CD4-positive, alpha-beta memory T cell (primary cell): ENCODE measurements around the gene GGCX. TPM values are rescaled to one million over a fixed set of nuclear protein-coding genes. Genes with fewer than 3 reads are reported as not detected.
A peak's percentile ranks its signal among the peaks of the same experiment; 100 is the strongest.
"Not testable (repeated sequence)": the region's sequence is repeated elsewhere in the genome, so short reads cannot be mapped to it uniquely, and the experiment has no call there.

ENCODE experiments used
- CTCF ChIA-PET: fragments of 350-600 bp; sonication (Branson Sonifier 250); formaldehyde crosslinking; loops from one replicate; lab custom pipeline; 2021; ENCODE audit warnings: inconsistent platforms; ENCODE audit not compliant: partially characterized antibody; lab: Charles Lee
- POLR2A ChIA-PET: fragments of 350-600 bp; sonication (Branson Sonifier 250); formaldehyde crosslinking; loops from one replicate; lab custom pipeline; 2021; ENCODE audit not compliant: partially characterized antibody; lab: Charles Lee
- DNase-seq, 5 donors: peaks; one replicate each; pipeline versions ENCODE4 v3.0.0 to v3.0.0-alpha.2; 2020 to 2022; ENCODE audit warnings: mixed read lengths in 1 of 5
- H3K27ac ChIP-seq: one replicate; pipeline ENCODE4 v1.7.0; 2013; ENCODE audit warnings: low read depth, low read length
- H3K27me3 ChIP-seq: 2 replicates; pipeline ENCODE4 v1.7.0; 2013; ENCODE audit warnings: mild to moderate bottlenecking, low read length, moderate library complexity; ENCODE audit not compliant: insufficient read depth
- H3K36me3 ChIP-seq: 2 replicates; pipeline ENCODE4 v1.7.0; 2013; ENCODE audit warnings: mild to moderate bottlenecking, low read length, moderate library complexity; ENCODE audit not compliant: insufficient read depth
- H3K4me1 ChIP-seq: 2 replicates; pipeline ENCODE4 v1.7.0; 2013; ENCODE audit warnings: mild to moderate bottlenecking, low read length, moderate library complexity; ENCODE audit not compliant: insufficient read depth
- H3K4me3 ChIP-seq, 2 donors: one replicate each; pipeline ENCODE4 v1.7.0; 2013; ENCODE audit warnings: low read length in 2 of 2, mild to moderate bottlenecking in 1 of 2
- H3K9me3 ChIP-seq, 2 donors: one replicate each; pipeline ENCODE4 v1.7.0; 2013; ENCODE audit warnings: low read length in 2 of 2, control low read depth in 1 of 2; ENCODE audit not compliant: control insufficient read depth in 1 of 2
- H3K27ac Mint-ChIP-seq, 7 donors: one replicate each; pipeline ENCODE4 v1.8.0; 2020 to 2021; ENCODE audit warnings: mixed read lengths in 7 of 7, mild to moderate bottlenecking in 6 of 7, inconsistent platforms in 3 of 7, moderate library complexity in 3 of 7
- H3K27me3 Mint-ChIP-seq, 2 donors: one replicate each; pipeline ENCODE4 v1.8.0; 2020 to 2021; ENCODE audit warnings: mixed read lengths in 2 of 2
- H3K36me3 Mint-ChIP-seq, 2 donors: one replicate each; pipeline ENCODE4 v1.8.0; 2020 to 2021; ENCODE audit warnings: mixed read lengths in 2 of 2, inconsistent platforms in 1 of 2, mild to moderate bottlenecking in 1 of 2
- H3K4me1 Mint-ChIP-seq, 4 donors: one replicate each; pipeline ENCODE4 v1.8.0; 2020 to 2021; ENCODE audit warnings: mixed read lengths in 4 of 4, mild to moderate bottlenecking in 1 of 4
- H3K4me3 Mint-ChIP-seq, 8 donors: one replicate each; pipeline ENCODE4 v1.8.0; 2020 to 2021; ENCODE audit warnings: mixed read lengths in 8 of 8, mild to moderate bottlenecking in 7 of 8, moderate library complexity in 6 of 8, inconsistent platforms in 3 of 8
- H3K9me3 Mint-ChIP-seq, 8 donors: one replicate each; pipeline ENCODE4 v1.8.0; 2020 to 2021; ENCODE audit warnings: mixed read lengths in 8 of 8, mild to moderate bottlenecking in 5 of 8, inconsistent platforms in 3 of 8, moderate library complexity in 1 of 8
- intact Hi-C: fragments of 100-400 bp; cut with micrococcal nuclease; formaldehyde crosslinking; loops from one replicate; pipeline ENCODE4 v1.15.1; 2023
- polyA plus RNA-seq, 2 donors: library from polyadenylated mRNA; unstranded; fragments of 300-500 nt; fragmentation: Illumina TruSeq; gene quantifications; one replicate each; pipeline ENCODE4 v1.2.3, GENCODE V29; 2021
- total RNA-seq, 2 experiments: library from RNA; stranded (reverse); gene quantifications; one replicate each; pipeline ENCODE4 v1.2.3, GENCODE V29; 2021

The GGCX gene
- total and polyA plus RNA-seq, 4 experiments from 2014 or later = 8.4 to 38.1 (median 19.7) TPM

DNA sequence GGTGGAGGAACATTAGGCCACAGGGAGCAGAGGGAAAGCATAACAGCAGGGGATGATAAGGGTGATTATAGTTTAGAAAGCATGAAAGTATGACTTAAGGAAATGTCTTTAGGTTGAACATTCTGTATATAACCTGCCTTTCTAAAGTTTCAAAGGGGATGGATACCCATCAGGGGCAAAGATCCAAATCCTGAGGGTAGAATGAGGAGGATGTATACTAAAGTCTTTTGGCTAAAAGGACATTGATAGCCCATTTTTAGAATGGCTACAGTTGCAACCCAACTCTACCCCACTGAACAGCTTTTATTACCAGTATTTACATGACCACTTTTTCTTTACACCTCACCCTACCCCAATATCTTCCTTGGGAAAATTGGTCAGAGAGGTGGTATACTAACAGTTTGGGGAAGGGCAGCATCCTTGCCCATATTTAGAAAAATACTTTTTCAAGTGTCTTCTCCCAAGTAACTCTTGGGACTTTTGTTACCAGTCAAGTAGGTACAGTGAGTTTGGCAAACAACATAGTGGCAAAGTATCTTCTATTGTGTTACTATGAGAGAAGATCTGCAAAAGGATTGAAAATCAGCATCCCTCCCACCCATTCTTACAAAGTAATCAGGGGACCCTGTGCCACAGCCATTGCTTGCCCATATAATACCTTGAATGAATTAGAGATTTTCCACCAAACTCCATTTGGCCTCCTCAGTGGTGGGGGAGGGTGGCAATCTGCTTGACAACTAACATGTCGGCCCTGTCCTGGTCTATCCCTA, 14.0 kb downstream of the GGCX start:
- Mint-ChIP-seq H3K4me1 (peaks cover 9 to 16% (median 12%) of the 10 kb centered on the region in 4 donors), H3K36me3 (peaks cover 41 to 66% of the 10 kb centered on the region in 2 donors), H3K4me3 (no peak overlapping the region), H3K9me3 (no peaks in the 10 kb centered on the region), H3K27me3 (no peaks in the 10 kb centered on the region), H3K27ac (peak overlapping the region in 5 of 7 donors; percentile 8 to 85 (median 64))
- DNase-seq = no peak
- POLR2A ChIA-PET = interaction anchor here (7.8 kb wide), 1 partner anchor 8 kb away, joined by 113 read pairs; the partner anchor contains the start of gene MAT2A
- H3K27me3 ChIP-seq = no peaks in the 10 kb centered on the region
- H3K27ac ChIP-seq = no peak overlapping the region
- CTCF ChIA-PET = interaction anchor here (1.0 to 12.4 kb wide), 8 partner anchors 9 to 157 kb away, joined by 3 to 378 read pairs (median 12); partner anchors contain the start of genes MAT2A and SH2D6
- no peaks in the 10 kb centered on the region for H3K9me3 ChIP-seq
- H3K4me1 ChIP-seq = peaks cover 7% of the 10 kb centered on the region
- peaks cover 47% of the 10 kb centered on the region for H3K36me3 ChIP-seq
- H3K4me3 ChIP-seq = no peak overlapping the region
- intact Hi-C loops = no loop called here

GRCh38 chr2:85545780-85546240, 15.5 kb downstream of the GGCX start:
- H3K27me3 Mint-ChIP-seq = no peaks in the 10 kb centered on the region
- H3K4me3 Mint-ChIP-seq = no peak overlapping the region
- no peaks in the 10 kb centered on the region for H3K9me3 Mint-ChIP-seq
- peaks cover 36 to 65% of the 10 kb centered on the region in 2 donors for H3K36me3 Mint-ChIP-seq
- H3K27ac Mint-ChIP-seq = no peak overlapping the region
- DNase-seq = no peak
- H3K27ac ChIP-seq = no peak overlapping the region
- peaks cover 14 to 29% (median 21%) of the 10 kb centered on the region in 4 donors for H3K4me1 Mint-ChIP-seq
- ChIA-PET POLR2A (interaction anchor here (0.7 to 1.6 kb wide), 4 partner anchors 15 to 127 kb away, joined by 3 to 7 read pairs (median 4); partner anchors contain the start of genes GGCX and SH2D6), CTCF (interaction anchor here (1.0 to 2.2 kb wide), 4 partner anchors 9 to 156 kb away, joined by 3 to 14 read pairs (median 6); no protein-coding TSS in a partner anchor)
- H3K9me3 ChIP-seq = no peaks in the 10 kb centered on the region
- no peak overlapping the region for H3K4me3 ChIP-seq
- intact Hi-C loops = no loop called here
- no peaks in the 10 kb centered on the region for H3K27me3 ChIP-seq
- peaks cover 22% of the 10 kb centered on the region for H3K4me1 ChIP-seq
- peaks cover 46% of the 10 kb centered on the region for H3K36me3 ChIP-seq

- POLR2A ChIA-PET = interaction anchor here (0.7 to 1.6 kb wide), 4 partner anchors 16 to 127 kb away, joined by 3 to 7 read pairs (median 4); partner anchors contain the start of genes GGCX and SH2D6
- H3K27me3 ChIP-seq, H3K4me3 Mint-ChIP-seq, H3K27me3 Mint-ChIP-seq, H3K9me3 Mint-ChIP-seq, H3K9me3 ChIP-seq, DNase-seq, intact Hi-C loops, H3K4me3 ChIP-seq, H3K27ac ChIP-seq: not testable (repeated sequence)
- CTCF ChIA-PET = interaction anchor here (1.2 to 12.4 kb wide), 5 partner anchors 8 to 155 kb away, joined by 3 to 144 read pairs (median 14); partner anchors contain the start of gene SH2D6
- peak overlapping the region in 1 of 7 donors; percentile 4 for H3K27ac Mint-ChIP-seq
- peaks cover 21 to 36% (median 28%) of the 10 kb centered on the region in 4 donors for H3K4me1 Mint-ChIP-seq
- Histone ChIP-seq H3K36me3 (peaks cover 41% of the 10 kb centered on the region), H3K4me1 (peaks cover 29% of the 10 kb centered on the region)
- peaks cover 34 to 66% of the 10 kb centered on the region in 2 donors for H3K36me3 Mint-ChIP-seq
Observed at GRCh38 chr2:85544915-85545779, 16.1 kb downstream of the GGCX start.

DNA sequence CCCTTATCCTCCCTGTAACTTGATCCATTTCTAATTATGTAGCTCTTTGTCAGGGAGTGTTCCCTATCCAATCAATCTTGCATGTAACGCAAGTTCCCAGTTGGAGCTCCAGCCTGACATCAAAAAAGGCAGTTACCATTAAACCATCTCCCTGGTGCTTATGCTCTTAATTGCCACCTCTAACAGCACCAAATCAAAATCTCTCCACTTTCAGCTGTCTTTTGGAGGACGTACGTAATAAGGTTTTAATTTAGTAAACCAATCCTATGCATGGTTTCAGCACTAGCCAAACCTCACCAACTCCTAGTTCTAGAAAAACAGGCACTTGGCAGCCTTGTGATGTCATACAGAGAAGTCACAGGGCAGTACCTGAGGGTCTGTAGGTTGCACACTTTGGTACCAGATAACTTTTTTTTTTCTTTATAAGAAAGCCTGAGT, 17.0 kb downstream of the GGCX start:
- H3K27me3 ChIP-seq, DNase-seq, intact Hi-C loops, H3K9me3 Mint-ChIP-seq, H3K4me3 Mint-ChIP-seq, H3K9me3 ChIP-seq, H3K27ac ChIP-seq, H3K4me3 ChIP-seq, POLR2A ChIA-PET, H3K27me3 Mint-ChIP-seq: not testable (repeated sequence)
- Mint-ChIP-seq H3K36me3 (peaks cover 34 to 69% of the 10 kb centered on the region in 2 donors), H3K4me1 (peaks cover 24 to 41% (median 33%) of the 10 kb centered on the region in 4 donors), H3K27ac (peak overlapping the region in 2 of 7 donors; percentile 16 to 53)
- CTCF ChIA-PET = interaction anchor here (1.4 to 12.4 kb wide), 3 partner anchors 8 to 124 kb away, joined by 3 to 144 read pairs (median 71); partner anchors contain the start of gene SH2D6
- Histone ChIP-seq H3K36me3 (peaks cover 38% of the 10 kb centered on the region), H3K4me1 (peaks cover 32% of the 10 kb centered on the region)

DNA sequence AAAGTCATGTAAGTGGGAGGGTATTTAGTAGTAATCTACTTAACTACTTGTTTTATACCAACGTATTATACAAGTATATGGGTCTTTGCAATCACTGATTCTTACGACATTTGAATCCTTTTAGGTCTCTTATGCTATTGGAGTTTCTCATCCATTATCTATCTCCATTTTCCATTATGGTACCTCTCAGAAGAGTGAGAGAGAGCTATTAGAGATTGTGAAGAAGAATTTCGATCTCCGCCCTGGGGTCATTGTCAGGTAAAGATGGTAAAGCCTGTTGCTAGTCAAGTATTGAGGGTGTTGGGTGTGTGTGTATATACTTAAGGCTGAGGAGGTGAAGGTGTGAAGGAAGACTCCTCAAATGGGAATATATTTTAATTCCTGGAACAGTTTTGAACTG, 18.5 kb downstream of the GGCX start:
- peak overlapping the region in 2 of 8 donors; percentile 29 to 31 for H3K4me3 Mint-ChIP-seq
- peak overlapping the region in 4 of 7 donors; percentile 3 to 95 (median 42) for H3K27ac Mint-ChIP-seq
- peaks cover 34% of the 10 kb centered on the region for H3K4me1 ChIP-seq
- H3K9me3 ChIP-seq = no peaks in the 10 kb centered on the region
- H3K36me3 Mint-ChIP-seq = peaks cover 34 to 73% of the 10 kb centered on the region in 2 donors
- no peak overlapping the region for H3K27ac ChIP-seq
- DNase-seq = no peak
- intact Hi-C loops = no loop called here
- peaks cover 38% of the 10 kb centered on the region for H3K36me3 ChIP-seq
- ChIA-PET POLR2A (interaction anchor here (0.9 to 7.2 kb wide), 4 partner anchors 8 to 216 kb away, joined by 3 to 113 read pairs (median 52); partner anchors contain the start of genes GGCX and SH2D6), CTCF (interaction anchor here (1.0 to 12.4 kb wide), 3 partner anchors 10 to 123 kb away, joined by 3 to 144 read pairs (median 71); partner anchors contain the start of gene SH2D6)
- H3K4me1 Mint-ChIP-seq = peaks cover 26 to 48% (median 37%) of the 10 kb centered on the region in 4 donors
- no peaks in the 10 kb centered on the region for H3K27me3 ChIP-seq
- no peaks in the 10 kb centered on the region for H3K27me3 Mint-ChIP-seq
- no peak overlapping the region for H3K4me3 ChIP-seq
- peaks cover 0 to 3% (median 0%) of the 10 kb centered on the region in 8 donors for H3K9me3 Mint-ChIP-seq

DNA sequence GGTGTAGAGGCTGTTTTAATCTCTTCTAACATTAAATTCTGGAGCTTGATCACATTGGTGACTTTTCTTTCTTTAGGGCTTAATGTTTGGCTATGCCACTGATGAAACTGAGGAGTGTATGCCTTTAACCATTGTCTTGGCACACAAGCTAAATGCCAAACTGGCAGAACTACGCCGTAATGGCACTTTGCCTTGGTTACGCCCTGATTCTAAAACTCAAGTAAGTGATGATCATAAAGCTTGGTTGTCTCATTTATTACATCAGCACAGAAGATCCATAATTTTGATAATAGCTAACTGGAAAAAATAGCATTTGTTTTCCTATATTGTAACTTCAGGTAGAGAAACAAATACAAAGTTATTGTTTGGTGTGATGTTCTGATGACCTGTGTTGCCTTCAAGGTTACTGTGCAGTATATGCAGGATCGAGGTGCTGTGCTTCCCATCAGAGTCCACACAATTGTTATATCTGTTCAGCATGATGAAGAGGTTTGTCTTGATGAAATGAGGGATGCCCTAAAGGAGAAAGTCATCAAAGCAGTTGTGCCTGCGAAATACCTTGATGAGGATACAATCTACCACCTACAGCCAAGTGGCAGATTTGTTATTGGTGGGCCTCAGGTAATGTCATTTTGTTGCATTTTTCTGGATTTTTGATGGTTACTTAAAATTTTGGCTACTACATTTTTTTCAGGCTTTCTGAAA, 19.4 kb downstream of the GGCX start:
- Histone ChIP-seq H3K4me3 (no peak overlapping the region), H3K27ac (no peak overlapping the region), H3K4me1 (peaks cover 43% of the 10 kb centered on the region), H3K9me3 (no peaks in the 10 kb centered on the region), H3K27me3 (no peaks in the 10 kb centered on the region), H3K36me3 (peaks cover 38% of the 10 kb centered on the region)
- Mint-ChIP-seq H3K9me3 (peaks cover 0 to 3% (median 0%) of the 10 kb centered on the region in 8 donors), H3K27me3 (no peaks in the 10 kb centered on the region), H3K27ac (peak overlapping the region in 4 of 7 donors; percentile 17 to 95 (median 72)), H3K36me3 (peaks cover 33 to 74% of the 10 kb centered on the region in 2 donors), H3K4me3 (peak overlapping the region in 4 of 8 donors; percentile 32 to 96 (median 64)), H3K4me1 (peaks cover 32 to 57% (median 43%) of the 10 kb centered on the region in 4 donors)
- intact Hi-C loops = no loop called here
- ChIA-PET CTCF (interaction anchor here (9.1 to 12.4 kb wide), 2 partner anchors 11 to 122 kb away, joined by 71 to 144 read pairs; partner anchors contain the start of gene SH2D6), POLR2A (interaction anchor here (1.4 to 7.2 kb wide), 11 partner anchors 9 to 187 kb away, joined by 4 to 119 read pairs (median 32); partner anchors contain the start of genes C2orf68, ELMOD3, GGCX and RETSAT)
- no peak for DNase-seq
